RPMI7951 (cell line): Measurements from ENCODE around the gene FAM228A. TPM values are rescaled to one million over a fixed set of nuclear protein-coding genes. Genes with fewer than 3 reads are reported as not detected.

ENCODE experiments used
- DNase-seq: peaks from one replicate; pipeline ENCODE4 v3.0.0-alpha.2; 2012; ENCODE audit warnings: low read depth
- total RNA-seq: library from RNA; depleted of rRNA; stranded (reverse); fragments of >200 nt; shearing (Covaris generic); gene quantifications from 2 replicates; pipeline ENCODE4 v1.2.3, GENCODE V29; 2014; rRNA removed

Gene FAM228A
- total RNA-seq, 1 experiment from 2014 or later = 0.36 TPM

DNA sequence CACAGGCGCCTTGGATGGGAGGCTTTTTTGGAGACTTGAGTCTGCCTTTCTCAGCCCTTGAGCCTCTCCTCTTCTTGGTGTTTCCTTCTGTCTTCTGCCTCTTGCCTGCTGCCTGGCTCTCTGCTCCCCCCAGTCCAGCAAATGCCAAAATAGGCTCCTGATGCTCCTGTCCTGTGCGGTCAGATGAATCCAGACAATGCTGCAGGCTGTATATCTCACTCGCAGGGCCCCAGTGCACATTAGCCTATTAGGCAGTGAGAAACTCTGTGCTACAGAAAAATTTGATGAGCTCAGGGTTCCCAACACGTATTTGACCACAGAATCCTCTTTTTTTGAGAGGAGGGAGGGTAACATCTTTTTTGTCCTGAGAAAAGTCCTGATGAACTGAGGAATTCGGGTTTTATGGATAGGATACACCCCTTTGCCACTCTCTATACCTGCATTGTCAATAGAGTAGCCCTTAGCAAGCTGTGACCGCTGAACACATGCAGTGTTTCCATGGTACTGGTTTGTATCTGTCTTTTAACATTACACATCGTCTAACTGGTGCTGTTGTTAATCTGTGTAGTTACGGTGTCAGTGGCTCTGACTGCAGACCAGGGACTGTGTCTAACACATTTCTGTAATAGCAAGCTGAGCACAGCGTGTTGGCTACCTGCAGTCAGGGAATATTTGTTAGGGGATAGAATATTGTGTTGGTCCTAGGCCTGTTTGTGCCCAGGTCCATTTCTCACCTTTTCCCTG is 50.8 kb downstream of the FAM228A start:
- DNase-seq = no peak

DNA sequence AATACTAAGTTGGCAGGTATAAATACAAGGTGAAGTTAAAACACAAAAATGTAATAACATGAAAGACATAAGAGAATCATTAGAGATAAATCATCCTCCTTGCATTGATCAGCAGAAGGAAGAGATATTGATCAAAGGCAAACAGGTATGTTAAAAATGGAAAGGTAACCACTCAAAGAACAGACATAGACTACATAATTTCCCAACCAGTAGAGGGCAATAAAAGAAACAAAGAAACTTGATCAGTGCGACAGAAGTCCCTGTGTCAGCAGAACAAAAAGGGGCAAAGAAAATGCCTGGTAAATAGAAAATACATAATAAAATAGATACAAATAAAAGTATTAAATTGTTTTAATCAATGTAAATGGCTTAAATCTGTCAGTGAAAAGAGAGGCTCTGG is 53.6 kb downstream of the FAM228A start:
- no peak for DNase-seq

- peak; percentile 54 for DNase-seq
Observed at GRCh38 chr2:24231461-24231881, 56.6 kb downstream of the FAM228A start.

- DNase-seq = no peak
Observed at GRCh38 chr2:24233321-24233720, 58.5 kb downstream of the FAM228A start.

DNA sequence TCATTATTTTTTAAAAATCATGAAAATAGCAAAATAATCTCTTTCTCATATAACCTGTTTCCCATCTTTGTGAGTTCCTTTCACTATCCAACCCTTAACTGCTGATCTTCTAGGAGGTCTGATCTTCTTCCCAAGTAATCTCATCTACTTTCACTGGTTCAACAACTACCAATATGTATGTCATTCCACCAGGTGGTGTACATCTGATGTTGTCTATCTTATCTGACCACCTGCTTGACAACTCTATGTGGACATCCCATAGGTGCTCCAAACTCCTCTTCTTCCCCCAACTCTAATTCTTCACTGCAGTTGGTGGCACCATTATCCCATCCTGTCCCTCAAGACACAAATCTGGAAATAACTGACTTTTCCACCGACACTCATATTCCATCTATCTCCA is 62.5 kb downstream of the FAM228A start:
- no peak for DNase-seq

GRCh38 chr2:24238158-24238557 is 63.3 kb downstream of the FAM228A start:
- no peak for DNase-seq

DNA sequence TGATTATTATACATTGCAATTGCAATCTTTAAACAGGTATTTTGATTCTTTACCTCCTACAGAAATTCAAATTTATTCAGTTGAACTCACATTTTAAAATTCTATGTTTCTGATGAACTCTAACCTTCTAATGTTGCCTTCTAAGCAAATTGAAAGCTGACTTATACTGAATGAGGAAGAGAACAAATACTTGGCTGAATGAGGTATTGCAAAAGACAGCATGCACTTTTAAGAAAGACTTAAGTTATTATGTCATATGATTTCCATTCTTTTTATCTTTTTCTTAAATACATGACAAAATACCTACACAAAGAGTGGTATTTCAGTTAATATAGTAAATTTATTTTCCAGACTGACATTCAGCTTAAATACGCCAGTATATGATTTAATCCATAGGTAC is 64.7 kb downstream of the FAM228A start:
- DNase-seq = no peak

Other genes starting within 250 kb of the FAM228A start
- gene ATAD2B, start 247.9 kb upstream of the FAM228A start, total RNA-seq = 6.0 and 7.6 TPM in 2 replicates
- 19.6 and 24.2 TPM in 2 replicates for gene UBXN2A, start 234.6 kb upstream of the FAM228A start, total RNA-seq
- 0.24 TPM in 1 of 2 replicates, not detected in the other for gene MFSD2B, start 165.0 kb upstream of the FAM228A start, total RNA-seq
- 11.7 and 14.2 TPM in 2 replicates for gene WDCP, start 127.7 kb upstream of the FAM228A start, total RNA-seq
- 10.9 and 15.6 TPM in 2 replicates for gene FKBP1B, start 125.3 kb upstream of the FAM228A start, total RNA-seq
- 441 and 501 TPM in 2 replicates for gene SF3B6, start 98.7 kb upstream of the FAM228A start, total RNA-seq
- gene TP53I3, start 90.2 kb upstream of the FAM228A start, total RNA-seq = 42.7 and 57.8 TPM in 2 replicates
- gene PFN4, start 51.7 kb upstream of the FAM228A start, total RNA-seq = 2.4 and 3.4 TPM in 2 replicates
- gene FAM228B, start 51.6 kb upstream of the FAM228A start, total RNA-seq = 3.5 and 3.7 TPM in 2 replicates
- 22.5 and 24.0 TPM in 2 replicates for gene ITSN2, start 185.5 kb downstream of the FAM228A start, total RNA-seq